OCI-LY3 (cell line): ENCODE data around the gene DPCD.

Source experiments
- H2AFZ ChIP-seq: fragments of 200-600, 300-600 bp; shearing (Covaris generic); 2 replicates; pipeline ENCODE4 v1.6.0; 2014; ENCODE audit warnings: antibody characterized with exemption, low read depth, low read length
- H3K27ac ChIP-seq: fragments of 200-600, 300-600 bp; sonication (generic); 2 replicates; pipeline ENCODE4 v1.5.1; 2014; ENCODE audit warnings: mild to moderate bottlenecking, low read length, moderate library complexity, mixed read lengths
- H3K27me3 ChIP-seq: fragments of 200-600, 300-600 bp; sonication (generic); 2 replicates; pipeline ENCODE4 v1.6.1; 2014; ENCODE audit warnings: low read depth, low read length, mixed read lengths
- H3K36me3 ChIP-seq: fragments of 200-600, 300-600 bp; sonication (generic); replicated peaks from 2 replicates; pipeline ENCODE3; 2014; ENCODE audit warnings: low read depth, low read length, mixed read lengths
- H3K4me1 ChIP-seq: fragments of 300-600, 200-600 bp; sonication (generic); 2 replicates; pipeline ENCODE4 v1.6.1; 2014; ENCODE audit warnings: low read length, mixed read lengths
- H3K4me2 ChIP-seq: fragments of 200-600, 300-600 bp; sonication (generic); 2 replicates; pipeline ENCODE4 v1.6.1; 2014; ENCODE audit warnings: low read length, mixed read lengths
- H3K4me3 ChIP-seq: fragments of 300-600, 200-600 bp; sonication (generic); 2 replicates; pipeline ENCODE4 v1.5.1; 2014; ENCODE audit warnings: antibody characterized with exemption, mild to moderate bottlenecking, low read length, moderate library complexity
- H3K79me2 ChIP-seq: fragments of 300-600, 200-600 bp; shearing (Covaris generic); 2 replicates; pipeline ENCODE4 v1.6.1; 2014; ENCODE audit warnings: mild to moderate bottlenecking, low read length, mixed read lengths
- H3K9ac ChIP-seq: fragments of 300-600, 200-600 bp; shearing (Covaris generic); 2 replicates; pipeline ENCODE4 v1.6.0; 2014; ENCODE audit warnings: mild to moderate bottlenecking, low read length, moderate library complexity
- H3K9me3 ChIP-seq: fragments of 200-600, 300-600 bp; shearing (Covaris generic); 2 replicates; pipeline ENCODE4 v1.6.1; 2014; ENCODE audit warnings: low read length, mixed read lengths; ENCODE audit not compliant: insufficient read depth
- H4K20me1 ChIP-seq: fragments of 200-600, 300-600 bp; sonication (generic); 2 replicates; pipeline ENCODE4 v1.6.1; 2016; ENCODE audit warnings: low read length, mixed read lengths; ENCODE audit not compliant: insufficient read depth
- CTCF ChIP-seq: fragments of 200-600, 300-600 bp; sonication (generic); IDR thresholded peaks from 2 replicates; pipeline ENCODE4 v1.5.1; 2014; ENCODE audit warnings: antibody characterized with exemption, low read length, low read depth
- EZH2phosphoT487 ChIP-seq: fragments of 200-600 bp; shearing (Covaris generic); IDR thresholded peaks from 2 replicates; pipeline ENCODE4 v1.6.1; 2018; ENCODE audit warnings: antibody characterized with exemption, mixed run types, low read depth

DPCD gene

GRCh38 chr10:101646364-101646763 is 58.2 kb downstream of the DPCD start:
- Histone ChIP-seq H3K27me3 (no peaks in the 10 kb centered on the region), H4K20me1 (0 out of 2 replicates have a peak, but pooled peaks cover 3% of the 10 kb centered on the region), H3K4me3 (no peak overlapping the region), H3K4me2 (no peak overlapping the region), H2AFZ (no peak overlapping the region), H3K36me3 (peaks cover 5% of the 10 kb centered on the region), H3K4me1 (no peaks in the 10 kb centered on the region), H3K79me2 (no peaks in the 10 kb centered on the region), H3K27ac (no peak overlapping the region), H3K9me3 (no peaks in the 10 kb centered on the region), H3K9ac (no peak overlapping the region)
- TF ChIP-seq EZH2phosphoT487 (no peak), CTCF (no peak)

DNA sequence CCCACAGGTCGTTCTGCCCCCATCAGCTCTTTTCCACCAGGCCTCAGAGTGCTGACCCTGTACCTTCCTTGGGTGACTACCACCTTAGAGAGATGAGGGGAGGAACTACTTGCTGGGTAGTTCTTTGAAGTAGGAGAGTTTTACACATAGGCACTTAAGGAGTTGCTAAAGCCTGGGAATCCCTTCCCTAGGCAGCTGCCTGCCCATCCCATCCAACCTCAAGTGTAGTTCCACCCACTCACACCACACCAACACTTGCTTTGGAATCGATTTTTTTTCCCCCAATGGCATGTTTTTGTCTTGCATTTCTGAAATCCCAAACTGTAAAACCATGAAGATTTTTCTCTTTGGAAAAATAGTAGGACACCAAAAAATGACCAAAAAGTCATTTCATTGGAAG is 59.1 kb downstream of the DPCD start:
- no peaks in the 10 kb centered on the region for H3K4me1 ChIP-seq
- H2AFZ ChIP-seq = no peak overlapping the region
- H3K79me2 ChIP-seq = no peaks in the 10 kb centered on the region
- no peak for TF ChIP-seq EZH2phosphoT487
- TF ChIP-seq CTCF = no peak
- peaks cover 5% of the 10 kb centered on the region for H3K36me3 ChIP-seq
- H4K20me1 ChIP-seq = 0 out of 2 replicates have a peak, but pooled peaks cover 3% of the 10 kb centered on the region
- no peak overlapping the region for H3K9ac ChIP-seq
- H3K27ac ChIP-seq = no peak overlapping the region
- H3K27me3 ChIP-seq = no peaks in the 10 kb centered on the region
- no peak overlapping the region for H3K4me3 ChIP-seq
- H3K9me3 ChIP-seq = no peaks in the 10 kb centered on the region
- no peak overlapping the region for H3K4me2 ChIP-seq

DNA sequence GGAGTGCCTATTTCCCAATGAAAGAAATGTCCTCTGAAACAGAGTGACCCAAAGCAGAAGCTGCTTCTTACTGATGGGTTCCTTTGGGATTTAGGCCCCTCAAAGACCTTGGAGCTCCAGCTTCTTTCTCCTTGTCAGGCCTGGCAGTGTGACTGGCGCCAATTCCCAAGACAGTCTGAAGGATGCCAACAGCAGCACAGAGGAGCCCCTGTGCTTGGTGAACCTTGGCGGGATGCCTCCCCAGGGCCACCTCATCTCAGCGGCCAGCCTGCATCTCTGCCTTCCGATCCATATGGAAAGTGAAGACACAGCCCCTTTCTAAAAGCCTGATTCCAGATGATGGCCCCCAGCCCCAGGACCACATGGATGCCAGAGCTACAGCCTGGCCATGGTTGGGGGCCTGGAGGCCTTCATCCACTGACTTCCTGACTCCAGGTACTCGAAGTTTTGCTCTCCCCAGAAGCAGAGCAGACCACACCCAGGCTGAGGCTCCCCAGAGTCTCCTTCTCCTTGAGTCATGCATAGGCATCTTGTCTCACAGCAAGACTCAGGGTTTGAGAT is 61.5 kb downstream of the DPCD start:
- Histone ChIP-seq H3K4me1 (no peaks in the 10 kb centered on the region), H3K9me3 (no peaks in the 10 kb centered on the region), H3K9ac (no peak overlapping the region), H3K36me3 (peaks cover 9% of the 10 kb centered on the region), H4K20me1 (no peaks in the 10 kb centered on the region), H3K79me2 (no peaks in the 10 kb centered on the region), H3K27me3 (no peaks in the 10 kb centered on the region), H2AFZ (no peak overlapping the region), H3K4me2 (no peak overlapping the region), H3K27ac (no peak overlapping the region), H3K4me3 (no peak overlapping the region)
- TF ChIP-seq EZH2phosphoT487 (no peak), CTCF (no peak)

DNA sequence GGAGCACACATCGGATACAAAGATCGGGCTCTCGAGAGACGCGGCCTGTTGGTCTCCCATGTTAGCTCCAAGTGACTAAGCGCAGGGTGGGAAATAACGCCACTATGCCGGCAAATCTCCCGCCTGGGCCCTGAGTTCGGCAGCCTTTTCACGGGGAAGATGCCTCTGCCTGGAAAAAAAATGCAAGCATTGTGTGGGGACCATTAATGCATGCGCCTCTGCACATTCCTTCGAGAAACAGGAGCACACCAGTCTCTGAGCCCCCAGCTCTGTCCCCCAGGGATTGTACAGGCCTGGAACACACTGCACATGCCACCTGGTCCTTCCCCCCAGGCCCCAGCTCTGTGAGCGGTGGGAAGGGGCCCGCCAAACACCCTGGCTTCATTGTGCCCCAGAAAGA is 62.7 kb downstream of the DPCD start:
- Histone ChIP-seq H3K36me3 (peaks cover 13% of the 10 kb centered on the region), H3K27ac (no peak overlapping the region)

More for the DNA sequence above, 62.7 kb downstream of the DPCD start:
- Histone ChIP-seq H2AFZ (no peak overlapping the region), H3K79me2 (no peaks in the 10 kb centered on the region), H3K9me3 (no peaks in the 10 kb centered on the region), H4K20me1 (no peaks in the 10 kb centered on the region), H3K9ac (no peak overlapping the region), H3K4me1 (no peaks in the 10 kb centered on the region), H3K4me2 (no peak overlapping the region), H3K27me3 (no peaks in the 10 kb centered on the region), H3K4me3 (no peak overlapping the region)
- TF ChIP-seq EZH2phosphoT487 = no peak
- no peak for TF ChIP-seq CTCF
